Parathyroid adenoma (tissue), 2 donors: Measurements from ENCODE around the gene PAX7.
A peak's percentile ranks its signal among the peaks of the same experiment; 100 is the strongest.

ENCODE experiments used
- H2AFZ ChIP-seq: fragments of 300-600 bp; sonication (generic); one replicate; pipeline ENCODE4 v1.7.0; 2017; ENCODE audit warnings: antibody characterized with exemption, mild to moderate bottlenecking
- H3K27ac ChIP-seq: fragments of 300-600 bp; sonication (generic); one replicate; pipeline ENCODE4 v1.7.0; 2017
- H3K27me3 ChIP-seq: fragments of 300-600 bp; sonication (generic); one replicate; pipeline ENCODE4 v1.7.0; 2017; ENCODE audit warnings: low read length; ENCODE audit not compliant: control insufficient read depth, insufficient read depth
- H3K36me3 ChIP-seq: fragments of 300-600 bp; sonication (generic); one replicate; pipeline ENCODE4 v1.7.0; 2017; ENCODE audit warnings: low read length; ENCODE audit not compliant: control insufficient read depth, insufficient read depth
- H3K4me1 ChIP-seq: fragments of 300-600 bp; sonication (generic); one replicate; pipeline ENCODE4 v1.7.0; 2017; ENCODE audit warnings: control low read depth
- H3K4me2 ChIP-seq: fragments of 300-600 bp; sonication (generic); one replicate; pipeline ENCODE4 v1.7.0; 2017; ENCODE audit warnings: low read length
- H3K4me3 ChIP-seq: fragments of 300-600 bp; sonication (generic); one replicate; pipeline ENCODE4 v1.7.0; 2017; ENCODE audit warnings: low read depth, low read length
- H3K79me2 ChIP-seq: fragments of 300-600 bp; sonication (generic); one replicate; pipeline ENCODE4 v1.7.0; 2017; ENCODE audit warnings: control low read depth
- H3K9ac ChIP-seq: fragments of 300-600 bp; sonication (generic); one replicate; pipeline ENCODE4 v1.7.0; 2017; ENCODE audit warnings: mild to moderate bottlenecking
- H3K9me3 ChIP-seq: fragments of 300-600 bp; sonication (generic); one replicate; pipeline ENCODE4 v1.7.0; 2017; ENCODE audit warnings: low read length; ENCODE audit not compliant: control insufficient read depth
- CTCF ChIP-seq: fragments of 300-600 bp; sonication (generic); IDR thresholded peaks from one replicate; pipeline ENCODE4 v1.7.0; 2017; ENCODE audit warnings: antibody characterized with exemption, mild to moderate bottlenecking
- donor health status: primary hyperparathyroidism.

The PAX7 gene

GRCh38 chr1:18644013-18644399 lies 13.4 kb downstream of the PAX7 start:
- no peak for TF ChIP-seq CTCF
- no peak overlapping the region for H3K4me3 ChIP-seq
- no peak overlapping the region for H2AFZ ChIP-seq
- no peak overlapping the region for H3K9ac ChIP-seq
- no peak overlapping the region for H3K27ac ChIP-seq
- H3K27me3 ChIP-seq = peaks cover 28% of the 10 kb centered on the region
- H3K79me2 ChIP-seq = no peaks in the 10 kb centered on the region
- no peak overlapping the region for H3K4me2 ChIP-seq
- H3K36me3 ChIP-seq = no peaks in the 10 kb centered on the region
- H3K4me1 ChIP-seq = no peaks in the 10 kb centered on the region
- no peaks in the 10 kb centered on the region for H3K9me3 ChIP-seq

GRCh38 chr1:18644446-18644845 lies 13.8 kb downstream of the PAX7 start:
- Histone ChIP-seq H2AFZ (no peak overlapping the region), H3K9me3 (no peaks in the 10 kb centered on the region), H3K79me2 (no peaks in the 10 kb centered on the region), H3K27ac (no peak overlapping the region), H3K4me1 (no peaks in the 10 kb centered on the region), H3K4me2 (no peak overlapping the region), H3K9ac (no peak overlapping the region), H3K36me3 (no peaks in the 10 kb centered on the region), H3K27me3 (peaks cover 28% of the 10 kb centered on the region), H3K4me3 (no peak overlapping the region)
- no peak for TF ChIP-seq CTCF

- no peak overlapping the region for H3K4me3 ChIP-seq
- no peak for TF ChIP-seq CTCF
- no peak overlapping the region for H2AFZ ChIP-seq
- H3K4me2 ChIP-seq = no peak overlapping the region
- H3K79me2 ChIP-seq = no peaks in the 10 kb centered on the region
- no peaks in the 10 kb centered on the region for H3K36me3 ChIP-seq
- H3K9ac ChIP-seq = no peak overlapping the region
- no peak overlapping the region for H3K27ac ChIP-seq
- H3K4me1 ChIP-seq = no peaks in the 10 kb centered on the region
- H3K27me3 ChIP-seq = peaks cover 28% of the 10 kb centered on the region
- no peaks in the 10 kb centered on the region for H3K9me3 ChIP-seq
Measured at GRCh38 chr1:18644973-18645746, 14.5 kb downstream of the PAX7 start.

GRCh38 chr1:18645747-18646090 lies 15.1 kb downstream of the PAX7 start:
- H3K4me1 ChIP-seq = no peaks in the 10 kb centered on the region
- no peaks in the 10 kb centered on the region for H3K9me3 ChIP-seq
- no peaks in the 10 kb centered on the region for H3K36me3 ChIP-seq
- H3K27ac ChIP-seq = no peak overlapping the region
- H3K4me3 ChIP-seq = no peak overlapping the region
- no peak overlapping the region for H3K9ac ChIP-seq
- no peak overlapping the region for H2AFZ ChIP-seq
- H3K79me2 ChIP-seq = no peaks in the 10 kb centered on the region
- no peak overlapping the region for H3K4me2 ChIP-seq
- no peak for TF ChIP-seq CTCF
- peaks cover 28% of the 10 kb centered on the region for H3K27me3 ChIP-seq

- no peaks in the 10 kb centered on the region for H3K4me1 ChIP-seq
- H3K36me3 ChIP-seq = no peaks in the 10 kb centered on the region
- H3K79me2 ChIP-seq = no peaks in the 10 kb centered on the region
- H3K9me3 ChIP-seq = no peaks in the 10 kb centered on the region
- no peak overlapping the region for H3K27ac ChIP-seq
- H3K4me3 ChIP-seq = no peak overlapping the region
- no peak overlapping the region for H3K9ac ChIP-seq
- H3K27me3 ChIP-seq = peaks cover 28% of the 10 kb centered on the region
- H3K4me2 ChIP-seq = peak overlapping the region; percentile 53
- TF ChIP-seq CTCF = no peak
- H2AFZ ChIP-seq = no peak overlapping the region
Measured at GRCh38 chr1:18646091-18646785, 15.6 kb downstream of the PAX7 start.
